SKM-1 treated with dmso at 0.1 percent for 144 hours (cell line): ENCODE results near the gene SNAI3.

ENCODE experiments used
- DNase-seq: peaks from one replicate; lab custom pipeline; 2025; ENCODE audit not compliant: unreplicated experiment; lab: John Stamatoyannopoulos, UW

The SNAI3 gene

DNA sequence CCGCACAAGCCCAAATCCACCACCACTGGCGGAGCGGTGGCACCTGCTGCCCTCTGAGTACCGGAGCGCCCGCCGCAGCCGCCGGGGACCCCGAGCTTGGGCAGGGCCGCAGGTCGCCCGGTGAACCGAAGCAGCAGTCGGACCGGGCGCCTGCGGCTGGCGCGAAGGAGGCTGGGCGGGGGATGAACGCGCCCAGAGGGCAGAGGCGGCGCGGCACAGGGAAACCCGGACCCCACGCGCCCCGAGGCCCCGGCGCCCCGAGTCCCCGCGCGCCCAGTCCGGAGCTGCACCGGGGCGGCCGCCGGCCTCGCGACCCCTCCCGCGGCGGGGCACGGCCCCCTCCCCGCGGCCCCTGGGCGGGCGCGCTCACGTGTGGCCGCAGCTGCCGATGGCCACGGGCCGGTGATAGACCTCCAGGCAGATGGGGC lies 19.5 kb upstream of the SNAI3 start:
- no peak for DNase-seq

DNA sequence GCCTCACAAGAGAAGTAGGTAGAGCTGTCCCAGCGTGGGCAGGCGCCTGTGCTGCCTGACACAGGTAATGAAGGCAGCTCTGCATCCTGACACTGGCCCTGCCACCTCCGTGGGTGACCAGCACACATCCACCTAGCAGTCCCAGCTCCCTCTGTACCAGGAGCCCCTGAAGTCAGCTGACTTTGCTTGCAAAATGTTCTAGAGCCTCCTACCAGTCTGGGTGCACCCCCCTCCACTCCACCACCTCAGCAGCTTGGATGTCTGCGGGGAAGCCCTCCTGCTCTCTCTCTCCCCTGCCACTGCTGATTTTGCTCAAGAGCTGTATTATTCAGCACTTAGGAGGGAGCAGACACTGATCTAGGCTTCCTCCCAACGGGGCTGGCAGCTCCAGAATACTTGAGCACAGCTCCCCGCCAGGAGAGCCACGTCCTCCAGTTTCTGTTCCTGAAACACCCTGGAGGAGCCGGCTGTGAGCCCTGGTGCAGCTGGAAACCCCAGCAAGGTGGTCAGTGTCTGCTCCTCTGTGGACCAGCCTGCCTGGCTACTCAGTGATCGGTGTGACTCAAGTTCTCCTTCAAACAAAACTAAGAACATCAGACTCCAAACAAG lies 18.9 kb upstream of the SNAI3 start:
- DNase-seq = peak; percentile 18

DNA sequence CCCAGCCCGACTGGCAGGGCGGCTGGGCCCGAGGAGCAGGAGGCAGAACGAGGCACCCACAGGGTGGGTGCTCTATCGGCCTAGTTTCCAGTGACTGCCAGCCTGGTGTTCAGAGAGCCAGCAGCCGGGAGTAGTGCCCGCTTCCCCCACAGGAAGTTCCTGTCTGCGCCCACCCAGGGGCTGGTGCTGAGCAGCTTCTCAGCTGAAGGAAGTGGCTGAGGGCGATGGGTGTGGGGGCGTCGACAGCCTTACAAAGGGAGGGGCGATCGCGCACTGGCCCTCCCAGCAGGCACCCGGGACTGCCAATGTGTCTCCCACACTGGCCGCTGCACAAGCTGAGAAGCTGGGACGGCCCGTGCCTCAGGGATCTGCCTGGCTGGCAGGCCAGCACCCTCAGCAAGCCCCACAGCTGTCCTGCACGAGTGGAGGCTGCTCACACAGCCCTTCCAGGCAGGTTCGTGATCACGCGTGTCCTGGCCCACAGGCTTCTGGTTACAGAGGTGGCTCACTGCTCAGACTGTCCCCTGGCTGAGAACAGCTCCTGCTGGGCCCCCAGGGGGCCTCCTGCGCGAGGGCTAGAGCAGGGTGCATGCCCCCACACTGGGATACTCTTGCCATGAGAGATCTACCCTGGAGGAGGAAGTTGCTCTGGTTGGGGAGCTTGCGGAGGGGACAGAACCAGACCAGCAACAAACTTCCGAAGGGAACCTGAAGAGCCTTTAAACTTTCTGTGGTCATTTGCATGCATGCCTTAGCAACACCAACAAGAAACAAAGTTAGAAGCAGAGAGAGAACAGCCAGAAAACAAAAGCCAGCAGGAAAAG lies 17.4 kb upstream of the SNAI3 start:
- peak; percentile 84 for DNase-seq

DNA sequence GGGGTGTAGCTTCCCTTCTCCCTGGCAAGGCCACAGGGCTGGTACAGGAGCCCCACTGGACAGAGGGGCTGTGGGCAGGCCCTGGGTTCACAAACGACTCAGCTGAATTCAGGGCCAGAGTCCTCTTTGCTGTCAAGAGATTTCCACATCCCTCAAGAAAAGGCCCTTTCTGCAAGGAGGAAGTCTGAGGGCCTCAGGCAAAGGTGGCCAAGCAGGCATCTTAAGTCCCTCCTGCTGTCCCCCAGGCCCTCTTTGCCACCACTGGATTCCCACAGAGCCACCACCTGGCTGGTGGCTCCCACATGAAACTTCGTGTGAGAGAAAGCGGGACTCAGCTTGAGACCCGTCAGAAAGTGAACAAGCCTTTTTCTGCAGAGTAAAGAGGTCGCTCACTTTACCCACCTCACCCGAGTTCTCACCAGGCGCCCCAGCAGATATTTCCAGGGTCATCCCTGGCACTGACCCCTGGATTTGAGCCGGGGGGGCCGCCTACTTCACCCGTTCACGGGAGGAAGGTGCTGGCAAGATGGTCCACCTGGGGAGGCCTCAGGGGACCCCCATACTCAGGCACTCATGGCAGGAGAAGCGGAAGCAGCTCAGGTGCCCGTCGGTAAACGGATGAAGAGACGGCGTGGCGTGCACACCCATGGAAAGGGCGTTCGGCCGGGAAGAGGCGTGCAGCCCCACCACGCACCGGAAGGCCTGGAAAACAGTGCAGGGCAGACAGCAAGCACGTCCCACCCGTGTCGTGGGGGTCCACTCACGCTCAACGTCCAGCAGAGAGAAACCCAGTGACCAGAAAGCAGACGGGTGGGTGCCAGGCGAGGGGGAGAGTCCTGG lies 16.3 kb upstream of the SNAI3 start:
- DNase-seq = peak; percentile 65

DNA sequence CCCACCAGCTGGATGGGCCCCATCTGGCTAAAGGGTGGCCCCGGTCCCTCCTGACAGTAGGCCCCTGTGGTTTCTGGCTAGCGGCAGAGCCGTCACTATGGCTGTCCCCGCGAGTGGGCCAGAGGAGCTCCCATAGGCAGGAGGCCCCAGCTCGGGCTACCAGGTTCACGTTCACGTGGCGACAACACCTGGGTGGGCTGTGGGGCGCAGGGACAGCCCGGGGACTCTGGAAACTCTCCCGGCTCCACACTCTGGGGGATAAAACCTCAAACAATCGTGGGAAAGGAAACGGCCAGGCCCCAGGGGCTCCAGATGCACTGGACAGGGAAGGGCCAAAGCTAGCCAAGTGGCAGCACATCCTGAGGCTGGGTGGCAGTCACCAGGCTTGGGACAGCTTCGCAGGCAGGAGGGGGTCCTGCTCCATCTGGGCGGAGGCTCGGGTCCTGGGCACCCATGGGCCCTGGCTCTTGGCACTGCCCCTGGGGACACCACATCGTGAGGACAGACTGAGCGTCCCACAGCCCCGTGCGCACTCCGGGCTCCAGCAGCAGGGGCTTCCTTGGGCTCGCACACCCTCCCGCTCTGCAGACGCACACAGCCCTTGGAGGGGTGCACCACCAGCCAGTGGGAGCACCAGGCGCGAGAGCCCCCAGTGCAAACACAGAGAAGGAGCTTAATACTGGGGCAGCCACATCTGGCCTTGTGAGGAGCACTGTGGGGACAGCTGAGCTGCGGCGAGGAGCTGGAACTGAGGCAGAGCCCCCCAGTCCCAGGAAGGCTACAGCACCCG lies 15.5 kb upstream of the SNAI3 start:
- DNase-seq = no peak

DNA sequence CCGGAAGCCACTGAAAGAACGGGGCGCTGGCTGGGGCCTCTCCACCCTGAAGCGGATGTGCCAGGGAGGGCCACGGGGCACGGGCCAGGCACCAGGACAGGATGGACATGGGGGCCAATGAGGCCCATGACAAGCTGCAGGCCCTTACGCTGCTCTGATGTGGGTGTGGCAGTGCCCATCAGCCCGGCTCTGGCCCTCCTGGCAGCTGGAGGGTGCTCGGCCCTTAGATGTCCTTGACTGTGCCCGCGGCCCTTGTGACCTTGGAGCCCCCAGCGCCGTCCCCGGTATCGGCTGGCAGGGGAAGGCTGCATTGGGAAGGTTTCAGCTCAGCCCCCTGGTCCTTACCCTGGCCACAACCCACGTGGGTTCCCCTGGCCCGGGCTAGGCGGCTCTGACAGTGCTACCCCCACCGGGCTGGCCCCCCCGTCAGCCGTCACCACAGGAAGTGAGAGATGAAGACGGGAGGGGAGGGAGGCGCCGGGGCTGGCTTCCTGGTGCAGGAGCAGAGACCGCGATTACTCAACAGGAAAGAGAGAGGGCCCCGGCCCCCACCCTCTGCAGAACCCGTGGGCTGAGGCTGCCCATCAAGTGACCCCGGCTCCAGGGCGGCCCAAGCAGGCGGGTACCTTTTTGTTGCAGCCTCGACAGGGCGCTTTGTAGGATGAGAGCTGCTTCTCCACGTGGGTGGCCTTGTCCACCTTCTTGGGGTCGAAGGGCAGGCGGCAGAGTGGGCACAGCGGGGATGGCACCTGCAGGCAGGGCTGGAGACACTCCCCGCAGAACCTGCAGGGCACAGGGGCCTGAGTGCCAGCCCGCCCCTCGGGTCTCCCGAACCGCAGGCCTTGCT lies 14.6 kb upstream of the SNAI3 start:
- DNase-seq = peak; percentile 96

DNA sequence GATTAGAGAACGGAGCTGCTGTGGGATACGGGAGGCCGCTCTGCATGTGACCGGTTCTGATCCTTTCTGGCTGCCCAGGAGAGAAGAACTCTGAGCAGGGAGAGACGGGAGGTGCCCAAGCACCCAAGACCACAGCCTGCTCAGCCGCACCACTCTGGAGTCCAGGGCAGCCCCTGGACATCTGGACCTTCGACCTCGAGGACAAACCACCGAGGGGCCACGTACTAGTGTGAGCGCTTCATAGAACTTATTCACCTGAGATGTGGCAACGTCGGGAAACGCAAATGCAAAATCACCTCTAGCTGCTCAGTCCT lies 14.0 kb upstream of the SNAI3 start:
- DNase-seq = no peak

DNA sequence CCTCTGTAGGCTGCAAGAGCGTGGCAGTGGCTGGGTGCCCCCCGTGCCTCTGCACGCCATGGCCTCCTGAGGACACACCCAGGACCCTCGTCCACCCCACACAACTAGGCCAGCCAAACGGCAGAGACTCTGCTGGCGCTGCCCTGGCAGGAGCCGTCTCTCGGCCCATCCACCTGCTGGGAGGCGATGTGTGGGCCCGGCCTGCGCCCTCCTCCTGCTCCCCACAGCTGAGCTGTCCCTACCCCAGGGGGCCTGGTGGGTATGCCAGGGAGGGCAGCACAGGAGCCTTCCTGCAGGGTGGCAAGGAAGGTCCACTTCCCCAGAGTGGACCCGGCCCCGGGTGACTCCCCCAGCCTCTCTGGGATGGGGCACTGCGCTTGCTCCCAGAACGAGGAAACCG lies 12.9 kb upstream of the SNAI3 start:
- no peak for DNase-seq

DNA sequence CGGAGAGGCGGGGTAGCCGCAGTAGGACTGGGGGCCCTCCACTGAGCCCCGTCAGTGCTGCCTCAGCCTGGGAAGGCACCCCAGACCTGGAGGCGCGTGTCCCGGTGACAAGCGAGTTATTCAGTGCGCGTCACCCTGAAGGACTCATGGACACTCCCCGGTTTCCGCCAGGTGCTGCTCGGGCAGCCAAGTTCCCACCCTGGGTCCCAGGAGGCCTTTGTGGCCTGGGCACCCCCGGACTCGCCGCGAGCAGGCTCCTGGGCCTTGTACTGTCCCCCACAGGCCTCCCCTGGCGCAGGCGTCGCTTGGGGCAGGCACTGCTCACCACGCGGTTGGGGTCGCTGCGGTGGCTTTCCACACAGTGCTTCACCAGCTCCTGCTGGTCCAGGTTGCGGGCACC lies 12.3 kb upstream of the SNAI3 start:
- no peak for DNase-seq

DNA sequence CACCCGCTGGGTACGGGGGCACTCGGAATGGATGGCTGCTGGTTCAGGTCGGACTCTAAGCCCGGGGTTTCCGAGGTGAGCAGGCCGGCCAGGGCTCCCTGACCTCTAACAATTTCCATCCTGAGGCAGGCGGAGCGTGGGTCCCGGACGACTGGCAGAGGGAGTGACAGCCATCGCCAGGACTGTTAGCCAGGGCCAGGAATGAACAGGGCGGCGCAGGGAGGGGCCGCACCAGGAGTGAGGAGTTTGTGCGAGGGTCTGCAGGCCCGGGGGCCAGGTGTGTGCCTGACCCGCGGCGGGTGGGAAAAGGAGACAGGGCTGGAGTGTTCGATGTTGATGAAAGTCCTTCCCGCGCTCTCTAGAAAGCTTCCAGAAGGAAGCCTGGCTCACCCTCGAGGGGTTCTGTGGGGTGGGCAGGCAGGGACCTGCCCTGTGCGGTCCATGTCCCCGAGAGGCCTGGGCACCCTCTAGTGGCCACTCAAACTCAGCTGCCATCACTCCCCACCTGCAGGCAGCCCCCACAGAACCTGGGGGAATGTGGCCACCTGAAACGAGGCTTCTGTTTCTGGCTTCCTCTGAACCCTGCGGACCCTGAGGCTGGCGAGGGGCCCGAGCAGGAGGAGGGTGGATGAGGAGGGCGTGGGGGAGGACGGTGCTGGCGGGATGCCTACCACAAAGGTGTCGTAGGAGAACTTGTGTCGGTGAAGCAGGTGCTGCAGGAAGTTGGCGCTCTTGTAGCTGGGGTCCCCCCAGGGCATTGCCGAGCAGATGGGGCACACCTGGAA lies 11.7 kb upstream of the SNAI3 start:
- no peak for DNase-seq

DNA sequence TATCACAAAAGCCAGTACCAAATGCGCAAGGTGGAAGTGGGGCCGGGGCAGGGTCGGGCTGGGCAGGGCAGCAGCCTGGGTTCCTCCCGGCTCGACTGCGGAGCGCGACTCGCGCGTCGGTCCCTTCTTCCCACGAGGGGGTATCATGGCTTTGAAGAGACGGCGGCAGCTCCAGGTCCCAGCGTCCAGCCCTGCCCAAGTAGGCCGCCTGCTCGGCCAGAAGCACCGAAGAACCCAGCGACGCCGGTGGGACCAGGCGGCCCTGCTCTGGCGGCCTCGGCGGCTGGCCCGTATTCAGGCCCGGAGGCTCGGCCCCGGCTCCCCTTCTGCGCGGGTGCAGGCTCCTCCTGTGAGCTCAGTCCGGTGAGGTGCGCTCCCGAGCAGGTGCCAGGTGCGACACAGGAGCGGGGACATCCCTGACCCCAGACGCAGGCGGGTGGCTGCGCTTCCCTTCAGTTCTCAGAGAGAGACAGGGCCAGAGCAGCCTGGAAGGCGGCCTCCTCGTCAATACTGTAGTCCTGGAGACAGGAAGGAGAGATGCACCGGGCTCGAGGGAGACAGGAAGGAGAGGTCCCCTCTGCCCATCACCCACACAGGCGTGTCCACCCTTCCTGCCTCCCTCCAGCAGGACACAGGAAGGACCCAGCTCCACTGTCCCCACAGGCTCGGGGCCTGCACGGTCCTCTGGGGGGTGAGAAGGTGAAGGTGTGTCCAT lies 11.0 kb upstream of the SNAI3 start:
- no peak for DNase-seq

DNA sequence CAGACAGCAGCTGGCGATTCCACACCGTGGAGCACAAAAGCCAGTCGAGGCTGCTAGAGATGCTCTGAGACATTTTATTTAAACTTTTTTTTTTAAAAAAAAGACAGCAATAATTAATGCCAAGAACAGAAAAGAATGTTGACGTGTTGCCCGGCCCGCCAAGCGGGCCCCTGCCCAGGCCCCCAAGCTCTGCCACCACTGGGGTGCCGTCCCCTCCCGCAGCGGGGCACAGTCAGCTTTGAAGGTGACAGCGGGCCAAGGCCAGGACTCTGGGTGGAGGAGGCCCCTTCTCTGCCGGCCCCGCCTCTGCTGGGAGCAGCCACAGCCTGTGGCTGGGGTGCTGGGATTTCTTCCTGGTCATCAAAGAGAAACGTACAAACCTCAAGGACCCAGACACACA lies 10.1 kb upstream of the SNAI3 start:
- no peak for DNase-seq

DNA sequence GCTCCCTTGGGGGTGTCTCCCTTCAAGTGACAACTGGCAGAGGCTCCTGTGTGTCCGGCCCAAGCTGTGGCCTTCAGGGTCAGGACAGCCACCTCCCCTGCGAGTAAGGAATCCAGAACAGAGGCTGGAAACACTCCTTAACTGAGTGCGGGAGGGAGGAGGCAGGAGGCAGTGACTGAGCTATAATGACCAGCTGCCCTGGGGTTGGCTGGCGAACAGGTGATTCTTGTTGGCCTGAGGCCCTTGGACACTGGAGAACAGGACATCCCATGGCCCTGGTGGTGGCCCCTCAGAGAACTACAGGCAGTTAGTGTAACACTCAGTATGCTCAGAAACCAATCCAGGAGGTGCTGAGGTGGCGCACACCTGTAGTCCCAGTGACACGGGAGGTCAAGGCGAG lies 9.4 kb upstream of the SNAI3 start:
- no peak for DNase-seq

DNA sequence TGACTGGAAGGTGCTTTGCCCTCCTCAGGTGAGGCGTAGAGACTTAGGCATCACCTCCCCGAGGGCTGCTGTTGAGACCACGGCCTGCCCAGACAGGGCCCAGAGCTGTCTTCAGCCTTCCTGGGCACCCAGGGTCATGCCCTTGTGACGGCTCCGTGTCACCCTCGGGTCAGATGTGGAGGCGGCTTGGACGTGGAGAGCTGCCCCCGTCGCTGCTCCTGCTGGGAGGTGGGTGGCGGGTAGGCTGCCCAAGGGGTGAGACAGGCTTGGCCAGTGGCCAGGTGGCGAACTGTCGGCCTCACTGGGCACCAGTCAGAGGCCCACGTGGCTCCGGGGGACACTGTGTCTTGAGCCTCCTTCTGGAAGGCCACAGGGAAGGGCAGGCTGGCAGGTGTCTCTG lies 8.9 kb upstream of the SNAI3 start:
- DNase-seq = no peak

DNA sequence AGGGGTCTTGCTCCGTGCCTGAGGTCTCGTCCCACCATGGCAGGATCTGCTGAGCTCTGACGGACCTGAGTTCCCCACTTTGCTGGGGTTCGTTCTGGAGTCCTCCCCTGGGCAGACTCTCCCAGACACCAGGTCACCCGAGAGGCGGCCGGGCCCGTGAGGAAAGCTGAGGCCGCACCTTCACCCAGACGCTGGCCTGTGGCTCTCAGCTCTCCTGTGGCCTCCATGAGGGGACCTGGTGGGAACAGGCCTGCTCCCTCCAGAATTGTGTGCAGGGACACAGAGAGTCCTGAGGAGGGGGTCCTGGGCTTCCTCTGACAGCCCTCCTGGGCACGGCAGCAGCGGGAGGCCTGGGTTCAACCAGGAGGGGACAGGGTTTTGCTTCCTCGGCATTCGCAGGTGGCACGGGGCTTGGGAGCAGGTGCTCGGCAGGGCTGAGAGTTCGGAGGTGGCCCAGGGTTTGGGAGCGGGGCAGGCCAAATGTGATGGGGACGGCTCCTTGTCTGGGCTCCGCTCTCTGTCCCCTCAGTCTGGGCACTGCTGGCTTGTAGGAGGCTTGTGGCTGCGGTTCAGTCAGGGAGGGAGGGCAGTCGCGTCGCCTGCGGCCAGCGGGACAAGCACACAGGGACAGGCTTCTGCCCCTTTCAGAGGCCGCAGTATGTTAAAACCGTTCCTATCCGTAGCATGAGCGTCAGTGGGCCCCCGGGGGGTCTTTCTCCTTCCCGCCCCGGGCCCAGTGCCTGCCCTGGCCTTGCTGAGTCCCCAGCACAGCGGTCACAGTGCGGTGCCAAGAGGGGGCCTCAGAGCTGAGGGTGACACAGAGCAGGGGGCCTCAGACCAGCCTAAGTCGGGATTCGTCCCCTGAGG lies 8.1 kb upstream of the SNAI3 start:
- no peak for DNase-seq

DNA sequence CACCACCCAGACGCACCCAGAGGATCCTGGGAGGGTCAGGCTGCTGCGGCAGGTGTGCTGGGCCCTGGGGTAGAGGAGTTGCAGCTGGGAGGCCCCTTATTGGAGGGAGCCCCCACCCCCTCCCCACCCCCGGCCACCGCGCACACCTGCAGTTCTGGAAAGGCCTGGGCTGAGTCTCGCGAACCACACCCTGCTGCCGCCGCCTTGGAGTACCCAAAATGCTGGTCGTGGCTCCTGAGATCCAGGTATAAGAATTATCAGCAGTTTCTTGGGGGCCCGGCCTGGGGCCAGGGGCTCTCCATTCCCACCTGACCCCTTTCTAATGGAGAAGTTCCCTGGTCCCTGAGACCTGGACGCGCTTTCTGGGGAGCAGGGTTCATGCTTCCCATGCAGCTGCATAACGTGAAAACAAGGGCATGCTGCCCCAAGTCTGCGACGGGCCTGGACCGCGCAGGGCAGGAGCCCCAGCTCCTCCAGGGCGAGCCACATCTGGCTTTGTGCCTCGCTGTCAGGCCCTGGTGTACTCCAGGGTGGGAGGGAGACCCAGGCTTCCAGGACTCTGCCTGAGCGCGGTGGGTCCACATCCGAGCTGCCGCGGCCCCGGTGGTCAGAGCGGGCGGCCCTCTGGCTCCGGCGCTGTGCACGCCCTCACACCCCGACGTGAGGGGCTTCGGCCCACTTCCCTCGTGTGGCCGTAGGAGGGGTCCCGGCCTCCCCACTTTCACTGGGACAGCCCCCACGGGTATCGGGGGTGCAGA lies 7.3 kb upstream of the SNAI3 start:
- DNase-seq = no peak

DNA sequence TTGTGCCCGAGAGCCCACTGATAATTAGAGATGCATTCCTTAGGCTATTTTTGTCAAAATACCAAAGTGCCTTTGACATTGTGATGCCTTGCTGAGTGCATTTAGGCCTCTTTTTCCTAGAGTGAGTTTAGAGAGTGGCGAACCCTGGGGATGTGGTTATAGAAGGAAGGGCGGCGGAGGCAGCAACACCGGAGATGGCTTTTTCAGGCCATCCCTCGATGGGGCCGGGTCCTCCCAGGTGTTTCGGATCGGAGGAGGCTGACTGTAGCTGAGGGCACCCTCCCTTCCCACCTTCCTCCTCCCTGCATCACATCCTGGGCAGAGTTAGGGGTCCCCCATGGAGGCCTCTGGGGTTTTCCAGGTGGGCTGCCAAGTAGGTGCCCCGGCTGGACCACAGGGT lies 6.6 kb upstream of the SNAI3 start:
- DNase-seq = no peak
